Hepatocyte (in vitro differentiated cells): ENCODE measurements around the gene SPOCD1.

Source experiments
- CTCF ChIP-seq: fragments of 200-600 bp; sonication (generic); IDR thresholded peaks from 2 replicates; pipeline ENCODE4 v1.5.1; 2016; ENCODE audit warnings: antibody characterized with exemption, mild to moderate bottlenecking; ENCODE audit not compliant: poor library complexity
- EZH2 ChIP-seq: fragments of 200-600 bp; sonication (generic); IDR thresholded peaks from 2 replicates; pipeline ENCODE4 v1.6.1; 2016; ENCODE audit warnings: antibody characterized with exemption, mild to moderate bottlenecking, borderline replicate concordance
- EZH2phosphoT487 ChIP-seq: fragments of 200-600 bp; sonication (generic); IDR thresholded peaks from one replicate; pipeline ENCODE4 v1.6.1; 2018; ENCODE audit warnings: antibody characterized with exemption, mild to moderate bottlenecking, low read depth, moderate library complexity; ENCODE audit not compliant: unreplicated experiment, severe bottlenecking

DNA sequence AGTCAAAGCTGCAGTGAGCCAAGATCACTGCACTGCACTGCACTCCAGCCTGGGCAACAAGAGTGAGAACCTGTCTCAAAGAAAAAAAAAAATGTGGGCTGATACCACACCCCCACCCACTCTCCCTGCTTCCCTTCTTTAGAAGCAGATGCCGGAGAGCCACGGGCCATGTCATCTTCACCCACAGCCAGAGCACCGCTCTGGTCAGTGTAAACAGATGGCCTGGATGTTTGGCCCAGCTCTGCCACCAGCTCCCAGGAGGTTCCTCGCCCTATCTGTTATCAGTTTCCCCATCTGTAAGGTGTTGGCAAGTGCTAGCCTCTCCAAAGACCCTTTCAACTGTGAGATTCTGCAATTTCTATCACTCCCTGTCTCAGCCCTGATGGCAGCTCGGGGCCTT, 39.8 kb downstream of the SPOCD1 start:
- no peak for TF ChIP-seq CTCF
- TF ChIP-seq EZH2: no peak
- TF ChIP-seq EZH2phosphoT487: no peak
